Parathyroid adenoma (tissue), 2 donors: ENCODE data around the gene OBSCN.

Source experiments
- H2AFZ ChIP-seq: fragments of 300-600 bp; sonication (generic); one replicate; pipeline ENCODE4 v1.7.0; 2017; ENCODE audit warnings: antibody characterized with exemption, mild to moderate bottlenecking
- H3K27ac ChIP-seq: fragments of 300-600 bp; sonication (generic); one replicate; pipeline ENCODE4 v1.7.0; 2017
- H3K27me3 ChIP-seq: fragments of 300-600 bp; sonication (generic); one replicate; pipeline ENCODE4 v1.7.0; 2017; ENCODE audit warnings: low read length; ENCODE audit not compliant: control insufficient read depth, insufficient read depth
- H3K36me3 ChIP-seq: fragments of 300-600 bp; sonication (generic); one replicate; pipeline ENCODE4 v1.7.0; 2017; ENCODE audit warnings: low read length; ENCODE audit not compliant: control insufficient read depth, insufficient read depth
- H3K4me1 ChIP-seq: fragments of 300-600 bp; sonication (generic); one replicate; pipeline ENCODE4 v1.7.0; 2017; ENCODE audit warnings: control low read depth
- H3K4me2 ChIP-seq: fragments of 300-600 bp; sonication (generic); one replicate; pipeline ENCODE4 v1.7.0; 2017; ENCODE audit warnings: low read length
- H3K4me3 ChIP-seq: fragments of 300-600 bp; sonication (generic); one replicate; pipeline ENCODE4 v1.7.0; 2017; ENCODE audit warnings: low read depth, low read length
- H3K79me2 ChIP-seq: fragments of 300-600 bp; sonication (generic); one replicate; pipeline ENCODE4 v1.7.0; 2017; ENCODE audit warnings: control low read depth
- H3K9ac ChIP-seq: fragments of 300-600 bp; sonication (generic); one replicate; pipeline ENCODE4 v1.7.0; 2017; ENCODE audit warnings: mild to moderate bottlenecking
- H3K9me3 ChIP-seq: fragments of 300-600 bp; sonication (generic); one replicate; pipeline ENCODE4 v1.7.0; 2017; ENCODE audit warnings: low read length; ENCODE audit not compliant: control insufficient read depth
- CTCF ChIP-seq: fragments of 300-600 bp; sonication (generic); IDR thresholded peaks from one replicate; pipeline ENCODE4 v1.7.0; 2017; ENCODE audit warnings: antibody characterized with exemption, mild to moderate bottlenecking
- donor health status: primary hyperparathyroidism.

OBSCN gene

GRCh38 chr1:228166170-228166936 is 41.5 kb upstream of the OBSCN start:
- Histone ChIP-seq H3K27ac (peak overlapping the region; percentile 88), H3K4me3 (peak overlapping the region; percentile 51), H3K27me3 (no peaks in the 10 kb centered on the region), H2AFZ (peak overlapping the region; percentile 74), H3K4me2 (peak overlapping the region; percentile 86), H3K9ac (no peak overlapping the region), H3K4me1 (no peaks in the 10 kb centered on the region), H3K79me2 (no peaks in the 10 kb centered on the region), H3K9me3 (no peaks in the 10 kb centered on the region), H3K36me3 (no peaks in the 10 kb centered on the region)
- TF ChIP-seq CTCF: peak; percentile 27

GRCh38 chr1:228168563-228169270 is 39.1 kb upstream of the OBSCN start:
- Histone ChIP-seq H3K79me2 (no peaks in the 10 kb centered on the region), H2AFZ (no peak overlapping the region), H3K27ac (no peak overlapping the region), H3K27me3 (no peaks in the 10 kb centered on the region), H3K4me3 (no peak overlapping the region), H3K4me2 (no peak overlapping the region), H3K9ac (no peak overlapping the region), H3K4me1 (no peaks in the 10 kb centered on the region), H3K9me3 (no peaks in the 10 kb centered on the region), H3K36me3 (no peaks in the 10 kb centered on the region)
- TF ChIP-seq CTCF: no peak

GRCh38 chr1:228169345-228169744 is 38.5 kb upstream of the OBSCN start:
- Histone ChIP-seq H3K36me3 (no peaks in the 10 kb centered on the region), H3K9me3 (no peaks in the 10 kb centered on the region), H3K79me2 (no peaks in the 10 kb centered on the region), H3K27me3 (no peaks in the 10 kb centered on the region), H3K9ac (no peak overlapping the region), H3K4me3 (no peak overlapping the region), H3K4me2 (no peak overlapping the region), H2AFZ (no peak overlapping the region), H3K27ac (no peak overlapping the region), H3K4me1 (no peaks in the 10 kb centered on the region)
- TF ChIP-seq CTCF: no peak

GRCh38 chr1:228170666-228171065 is 37.2 kb upstream of the OBSCN start:
- no peak overlapping the region for H3K4me2 ChIP-seq
- no peaks in the 10 kb centered on the region for H3K79me2 ChIP-seq
- no peak overlapping the region for H2AFZ ChIP-seq
- H3K36me3 ChIP-seq: no peaks in the 10 kb centered on the region
- no peak overlapping the region for H3K27ac ChIP-seq
- TF ChIP-seq CTCF: no peak
- no peaks in the 10 kb centered on the region for H3K27me3 ChIP-seq
- no peak overlapping the region for H3K9ac ChIP-seq
- no peaks in the 10 kb centered on the region for H3K9me3 ChIP-seq
- H3K4me3 ChIP-seq: no peak overlapping the region
- H3K4me1 ChIP-seq: no peaks in the 10 kb centered on the region
